Measurements from ENCODE around the gene ELMO3.

DNA sequence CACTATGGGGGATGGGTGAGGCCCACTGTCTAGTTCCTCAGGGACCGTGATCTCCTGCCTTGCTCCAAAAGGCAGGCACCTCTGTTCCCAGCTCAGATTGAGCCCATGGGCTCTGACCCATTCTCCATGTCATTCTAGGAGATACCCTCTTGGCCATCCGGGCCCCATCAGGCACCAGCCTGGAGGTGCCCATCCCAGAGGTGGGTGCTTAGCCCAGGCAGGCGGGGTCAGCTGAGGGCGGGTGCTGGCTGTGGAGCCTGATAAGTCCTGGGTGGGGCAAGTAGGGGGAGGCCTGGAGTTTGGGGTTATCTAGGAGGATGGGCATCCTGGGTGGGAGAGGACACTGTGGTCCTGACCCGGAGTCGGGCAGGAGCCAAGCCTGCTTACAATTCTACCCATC is 4.7 kb upstream of the ELMO3 start:
- no peak for TF ChIP-seq POLR2A (IDR thresholded peaks at IDR 0.05)
- TF ChIP-seq, protein P1, sequence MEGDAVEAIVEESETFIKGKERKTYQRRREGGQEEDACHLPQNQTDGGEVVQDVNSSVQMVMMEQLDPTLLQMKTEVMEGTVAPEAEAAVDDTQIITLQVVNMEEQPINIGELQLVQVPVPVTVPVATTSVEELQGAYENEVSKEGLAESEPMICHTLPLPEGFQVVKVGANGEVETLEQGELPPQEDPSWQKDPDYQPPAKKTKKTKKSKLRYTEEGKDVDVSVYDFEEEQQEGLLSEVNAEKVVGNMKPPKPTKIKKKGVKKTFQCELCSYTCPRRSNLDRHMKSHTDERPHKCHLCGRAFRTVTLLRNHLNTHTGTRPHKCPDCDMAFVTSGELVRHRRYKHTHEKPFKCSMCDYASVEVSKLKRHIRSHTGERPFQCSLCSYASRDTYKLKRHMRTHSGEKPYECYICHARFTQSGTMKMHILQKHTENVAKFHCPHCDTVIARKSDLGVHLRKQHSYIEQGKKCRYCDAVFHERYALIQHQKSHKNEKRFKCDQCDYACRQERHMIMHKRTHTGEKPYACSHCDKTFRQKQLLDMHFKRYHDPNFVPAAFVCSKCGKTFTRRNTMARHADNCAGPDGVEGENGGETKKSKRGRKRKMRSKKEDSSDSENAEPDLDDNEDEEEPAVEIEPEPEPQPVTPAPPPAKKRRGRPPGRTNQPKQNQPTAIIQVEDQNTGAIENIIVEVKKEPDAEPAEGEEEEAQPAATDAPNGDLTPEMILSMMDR (IDR thresholded peaks at IDR 0.05), result no peak
